ENCODE data around the gene GAS7. TPM values are rescaled to one million over a fixed set of nuclear protein-coding genes. Genes with fewer than 3 reads are reported as not detected.

The GAS7 gene
- polyA plus RNA-seq, 3 donors = 13.7 to 16.6 (median 16.1) TPM

DNA sequence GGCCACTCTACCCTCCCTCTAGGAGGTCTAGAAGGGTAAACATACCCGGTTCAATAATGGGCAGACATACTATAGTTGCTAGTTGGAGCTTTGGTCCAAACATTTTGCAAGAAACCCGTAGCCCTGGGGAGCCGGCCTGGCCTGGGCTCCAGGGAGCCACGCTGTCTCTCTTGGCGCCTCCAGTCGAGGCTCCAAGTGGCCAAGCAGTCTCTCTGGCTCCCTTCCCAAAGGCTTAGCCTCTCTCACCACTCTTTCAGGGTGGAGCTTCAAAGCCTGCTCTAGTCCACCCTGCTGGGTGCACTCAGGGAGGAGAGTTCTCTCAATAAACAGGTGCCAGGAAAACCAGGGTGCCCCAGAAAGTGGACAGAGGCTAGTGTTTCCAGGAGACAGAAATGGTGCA lies 325.6 kb downstream of the GAS7 start:
- no peak for DNase-seq (ENCODE audit: low read depth in 3 of 3, low spot score in 2 of 3)

DNA sequence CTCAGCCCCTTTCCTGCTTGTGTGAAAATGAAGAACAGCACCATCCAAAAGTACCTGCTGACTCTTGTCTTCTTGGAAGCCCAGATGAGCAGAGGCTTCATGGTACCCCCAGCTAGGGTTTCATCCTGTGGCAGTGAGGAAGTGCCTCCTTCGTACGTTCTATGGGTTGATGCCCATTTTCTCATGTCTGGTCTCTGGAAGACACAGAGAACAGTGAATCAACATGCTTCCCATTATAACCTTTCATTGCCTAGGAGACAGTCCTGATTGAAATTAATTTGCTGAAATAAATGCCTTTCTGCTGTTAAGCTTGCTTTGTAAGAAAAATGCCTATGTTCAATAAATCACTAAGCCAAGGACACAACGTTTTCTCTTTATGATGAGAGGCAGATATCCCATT lies 329.9 kb downstream of the GAS7 start:
- no peak for DNase-seq (ENCODE audit: low read depth in 3 of 3, low spot score in 2 of 3)

DNA sequence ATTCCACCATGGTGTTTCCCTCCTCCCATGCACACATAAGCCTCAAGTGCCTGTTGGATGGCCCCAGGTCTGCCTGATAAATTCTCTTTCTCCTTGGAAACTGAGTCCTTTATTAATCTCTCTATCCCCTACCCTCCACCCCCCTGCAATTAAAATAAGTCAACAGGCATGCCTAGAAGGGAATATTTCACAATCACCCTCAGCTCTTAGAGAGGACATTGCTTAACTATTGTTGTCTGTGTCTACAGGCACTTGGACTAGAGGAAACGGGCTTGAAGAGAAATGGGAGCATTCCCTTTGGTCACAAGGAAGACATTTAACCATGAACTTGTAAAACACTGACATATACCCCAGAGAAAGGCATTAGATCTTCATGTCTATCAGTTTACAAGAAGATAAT lies 332.8 kb downstream of the GAS7 start:
- no peak for DNase-seq (ENCODE audit: low read depth in 3 of 3, low spot score in 2 of 3)

DNA sequence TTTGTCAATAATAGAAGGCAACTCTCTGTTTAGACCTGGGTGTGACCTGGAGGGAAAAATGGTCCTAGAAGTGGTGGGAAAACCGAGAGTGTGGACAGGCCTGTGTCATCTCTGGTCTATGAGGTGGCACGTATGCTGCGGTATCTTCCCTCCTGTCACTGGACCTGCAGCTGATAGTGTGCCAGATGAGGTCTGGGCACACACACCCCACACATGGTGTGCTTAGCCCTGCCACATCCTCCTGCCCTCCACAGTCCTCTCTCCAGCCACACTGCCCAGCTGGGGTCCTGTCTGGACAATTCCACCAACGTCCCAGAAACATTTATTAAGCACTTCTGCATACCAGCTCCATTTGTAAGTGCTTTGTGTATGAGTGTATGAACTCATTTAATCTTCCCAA lies 335.5 kb downstream of the GAS7 start:
- DNase-seq (ENCODE audit: low read depth in 3 of 3, low spot score in 2 of 3) = no peak

DNA sequence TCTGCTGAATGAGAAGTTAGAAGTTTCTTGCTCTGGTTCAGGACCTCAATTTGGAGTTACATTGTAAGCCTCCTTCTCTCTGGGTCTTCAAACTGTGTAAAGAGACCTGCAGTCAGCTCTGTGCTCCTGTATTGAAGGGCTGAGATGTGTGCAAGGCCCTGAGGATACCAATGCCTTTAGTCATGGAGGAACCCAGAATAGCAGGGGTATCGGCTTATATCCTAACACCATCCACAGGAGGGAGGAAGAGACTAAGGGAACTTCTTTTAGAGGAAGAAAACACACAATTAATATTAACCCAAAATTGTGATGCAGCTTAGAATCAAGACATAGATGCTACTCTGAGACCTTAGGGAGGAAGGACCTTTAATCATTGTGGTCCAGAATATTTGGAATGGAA lies 336.2 kb downstream of the GAS7 start:
- DNase-seq (ENCODE audit: low read depth in 3 of 3, low spot score in 2 of 3) = no peak

DNA sequence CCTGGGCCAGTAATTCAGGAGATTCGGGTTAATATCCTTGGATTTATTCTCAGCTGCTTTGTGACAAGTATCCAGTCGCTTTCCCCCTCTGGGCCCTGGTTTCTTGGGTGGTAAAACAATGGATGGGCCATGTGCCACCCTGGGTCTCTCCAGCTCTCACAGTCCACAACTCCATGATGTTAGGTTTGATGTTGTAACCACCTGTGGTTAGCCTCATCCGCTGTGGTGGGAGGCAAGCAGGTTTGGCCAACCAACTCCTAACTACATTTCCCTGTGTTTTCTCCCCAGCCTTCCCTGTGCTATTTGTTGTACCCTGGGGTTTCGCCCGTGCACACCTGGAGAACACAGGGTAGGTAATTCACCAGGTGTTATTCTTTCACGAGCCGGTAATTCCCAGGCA lies 337.6 kb downstream of the GAS7 start:
- no peak for DNase-seq (ENCODE audit: low read depth in 3 of 3, low spot score in 2 of 3)

Other genes starting within 250 kb of the GAS7 start
- gene MYH13, start 174.4 kb upstream of the GAS7 start, polyA plus RNA-seq (ENCODE audit: insufficient read length in 3 of 3) = under 1 TPM; 0.12 to 0.26 (median 0.14) TPM
- gene MYH8, start 223.3 kb upstream of the GAS7 start, polyA plus RNA-seq (ENCODE audit: insufficient read length in 3 of 3) = 1 to 10 TPM in 1 of 3 donors, under 1 TPM in 2; 0.67 to 1.3 (median 0.88) TPM

Measured in right renal cortex interstitium (tissue), 3 donors.